G401 (cell line): ENCODE measurements around the gene AOC2. TPM values are rescaled to one million over a fixed set of nuclear protein-coding genes. Genes with fewer than 3 reads are reported as not detected.

Experiments used
- total RNA-seq: library from RNA; depleted of rRNA; stranded (reverse); fragments of >200 nt; shearing (Covaris generic); gene quantifications from 2 replicates; pipeline ENCODE4 v1.2.3, GENCODE V29; 2014; rRNA removed

AOC2 gene
- total RNA-seq, 1 experiment from 2014 or later = not detected

Other genes starting within 250 kb of the AOC2 start
- gene RETREG3, start 235.2 kb upstream of the AOC2 start, total RNA-seq = 26.1 and 30.4 TPM in 2 replicates
- gene TUBG1, start 234.9 kb upstream of the AOC2 start, total RNA-seq = 51.4 and 102 TPM in 2 replicates
- 1.1 and 3.2 TPM in 2 replicates for gene TUBG2, start 185.3 kb upstream of the AOC2 start, total RNA-seq
- gene PLEKHH3, start 167.6 kb upstream of the AOC2 start, total RNA-seq = 46.1 and 51.0 TPM in 2 replicates
- 20.1 and 24.2 TPM in 2 replicates for gene CCR10, start 162.7 kb upstream of the AOC2 start, total RNA-seq
- 11.4 and 13.3 TPM in 2 replicates for gene CNTNAP1, start 162.0 kb upstream of the AOC2 start, total RNA-seq
- gene EZH1, start 99.5 kb upstream of the AOC2 start, total RNA-seq = 10.0 and 14.7 TPM in 2 replicates
- 0.51 and 1.5 TPM in 2 replicates for gene RAMP2, start 83.4 kb upstream of the AOC2 start, total RNA-seq
- 150 and 199 TPM in 2 replicates for gene VPS25, start 71.1 kb upstream of the AOC2 start, total RNA-seq
- gene WNK4, start 64.0 kb upstream of the AOC2 start, total RNA-seq = not detected in 2 replicates
- gene COA3, start 45.9 kb upstream of the AOC2 start, total RNA-seq = 53.7 and 75.4 TPM in 2 replicates
- gene CNTD1, start 45.7 kb upstream of the AOC2 start, total RNA-seq = 0.18 TPM in 1 of 2 replicates, not detected in the other
- gene BECN1, start 20.3 kb upstream of the AOC2 start, total RNA-seq = 71.6 and 109 TPM in 2 replicates
- 53.6 and 116 TPM in 2 replicates for gene PSME3, start 11.2 kb upstream of the AOC2 start, total RNA-seq
- 0.78 TPM in 1 of 2 replicates, not detected in the other for gene AOC3, start 6.6 kb downstream of the AOC2 start, total RNA-seq
- not detected in 2 replicates for gene G6PC1, start 56.2 kb downstream of the AOC2 start, total RNA-seq
- gene AARSD1, start 119.9 kb downstream of the AOC2 start, total RNA-seq = 15.3 and 42.3 TPM in 2 replicates
- not detected in 2 replicates for gene PTGES3L, start 135.5 kb downstream of the AOC2 start, total RNA-seq
- gene RUNDC1, start 136.0 kb downstream of the AOC2 start, total RNA-seq = 7.2 and 9.5 TPM in 2 replicates
- 1,864 and 2,481 TPM in 2 replicates for gene RPL27, start 153.8 kb downstream of the AOC2 start, total RNA-seq
- gene IFI35, start 162.2 kb downstream of the AOC2 start, total RNA-seq = 34.8 and 41.6 TPM in 2 replicates
- 307 and 355 TPM in 2 replicates for gene VAT1, start 177.8 kb downstream of the AOC2 start, total RNA-seq
- gene RND2, start 180.7 kb downstream of the AOC2 start, total RNA-seq = 10.4 and 10.9 TPM in 2 replicates